MM.1S (cell line): ENCODE measurements around the gene CFAP251.
"Not testable (repeated sequence)": the region's sequence is repeated elsewhere in the genome, so short reads cannot be mapped to it uniquely, and the experiment has no call there.

Experiments used
- DNase-seq: peaks from one replicate; pipeline ENCODE4 v3.0.0-alpha.2; 2015
- H2AFZ ChIP-seq: fragments of 300-600 bp; sonication (generic); 2 replicates; pipeline ENCODE4 v1.6.0; 2016; ENCODE audit warnings: antibody characterized with exemption, low read length
- H3F3A ChIP-seq: fragments of 300-600 bp; sonication (generic); 2 replicates; pipeline ENCODE4 v1.6.1; 2016; ENCODE audit warnings: mild to moderate bottlenecking, antibody characterized with exemption, low read length, moderate library complexity, mixed read lengths; ENCODE audit not compliant: insufficient read depth
- H3K27ac ChIP-seq: fragments of 300-600 bp; sonication (generic); 2 replicates; pipeline ENCODE4 v1.5.1; 2016; ENCODE audit warnings: mild to moderate bottlenecking, low read length
- H3K27me3 ChIP-seq: fragments of 300-600 bp; sonication (generic); replicated peaks from 2 replicates; pipeline ENCODE4 v1.6.0; 2016; ENCODE audit warnings: low read length; ENCODE audit not compliant: insufficient read depth
- H3K36me3 ChIP-seq: fragments of 300-600 bp; sonication (generic); replicated peaks from 2 replicates; pipeline ENCODE4 v1.6.1; 2016; ENCODE audit warnings: mild to moderate bottlenecking, low read length, mixed read lengths; ENCODE audit not compliant: insufficient read depth
- H3K4me1 ChIP-seq: fragments of 300-600 bp; sonication (generic); 2 replicates; pipeline ENCODE4 v1.6.1; 2016; ENCODE audit warnings: low read length, mixed read lengths
- H3K4me2 ChIP-seq: fragments of 300-600 bp; sonication (generic); 2 replicates; pipeline ENCODE4 v1.6.0; 2016; ENCODE audit warnings: low read depth, low read length
- H3K4me3 ChIP-seq: fragments of 300-600 bp; sonication (generic); 2 replicates; pipeline ENCODE4 v1.5.1; 2016; ENCODE audit warnings: low read length, mixed read lengths
- H3K79me2 ChIP-seq: fragments of 300-600 bp; sonication (generic); 2 replicates; pipeline ENCODE4 v1.6.1; 2016; ENCODE audit warnings: mixed run types, low read length, mixed read lengths
- H3K9ac ChIP-seq: fragments of 300-600 bp; sonication (generic); 2 replicates; pipeline ENCODE4 v1.6.1; 2016; ENCODE audit warnings: low read length, mixed read lengths
- H3K9me2 ChIP-seq: fragments of 300-600 bp; sonication (generic); replicated peaks from 2 replicates; pipeline ENCODE4 v1.6.1; 2016; ENCODE audit warnings: mild to moderate bottlenecking, low read length, mixed read lengths; ENCODE audit not compliant: insufficient read depth
- H3K9me3 ChIP-seq: fragments of 300-600 bp; sonication (generic); replicated peaks from 2 replicates; pipeline ENCODE4 v1.6.1; 2016; ENCODE audit warnings: mild to moderate bottlenecking, low read length, mixed read lengths; ENCODE audit not compliant: insufficient read depth
- H4K20me1 ChIP-seq: fragments of 300-600 bp; sonication (generic); 2 replicates; pipeline ENCODE4 v1.6.1; 2016; ENCODE audit warnings: mild to moderate bottlenecking, low read length, moderate library complexity, mixed read lengths; ENCODE audit not compliant: insufficient read depth
- EZH2 ChIP-seq: fragments of 300-600 bp; sonication (generic); optimal IDR thresholded peaks from 2 replicates; pipeline ENCODE3; 2017; ENCODE audit warnings: low read depth, mild to moderate bottlenecking, antibody characterized with exemption, low read length, mixed read lengths
- EZH2phosphoT487 ChIP-seq: fragments of 300-600 bp; sonication (generic); IDR thresholded peaks from 2 replicates; pipeline ENCODE4 v1.6.1; 2018; ENCODE audit warnings: antibody characterized with exemption, low read length
- TF ChIP-seq, protein P1 (sequence below): fragments of 300-600 bp; sonication (generic); IDR thresholded peaks from 2 replicates; pipeline ENCODE4 v1.5.1; 2016; ENCODE audit warnings: antibody characterized with exemption, low read length, mixed read lengths

CFAP251 gene

DNA sequence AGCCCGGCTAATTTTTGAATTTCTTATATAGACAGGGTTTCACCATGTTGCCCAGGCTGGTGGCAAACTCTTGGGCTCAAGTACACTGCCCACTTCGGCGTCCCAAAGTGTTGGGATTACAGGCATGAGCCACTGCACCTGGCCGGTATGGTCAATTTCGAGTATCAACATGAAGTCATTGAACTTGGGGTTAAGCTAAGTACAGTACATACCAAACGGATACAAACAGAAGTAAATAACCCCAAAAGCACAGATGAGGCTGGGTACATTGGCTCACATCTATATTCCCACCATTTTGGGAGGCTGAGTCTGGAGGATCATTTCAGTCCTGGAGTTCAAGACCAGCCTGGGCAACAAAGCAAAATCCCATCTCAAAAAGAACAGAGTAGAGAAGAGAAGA lies 42.8 kb upstream of the CFAP251 start:
- no peak for DNase-seq
- H3K9me2 ChIP-seq, result no peaks in the 10 kb centered on the region
- no peak overlapping the region for H2AFZ ChIP-seq
- no peak overlapping the region for H3K9ac ChIP-seq
- no peaks in the 10 kb centered on the region for H3K36me3 ChIP-seq
- H3K4me1 ChIP-seq, result no peaks in the 10 kb centered on the region
- TF ChIP-seq EZH2, result no peak
- H4K20me1 ChIP-seq, result no peaks in the 10 kb centered on the region
- no peak overlapping the region for H3K27ac ChIP-seq
- no peak overlapping the region for H3K4me3 ChIP-seq
- no peaks in the 10 kb centered on the region for H3K27me3 ChIP-seq
- no peaks in the 10 kb centered on the region for H3F3A ChIP-seq
- no peak overlapping the region for H3K4me2 ChIP-seq
- H3K79me2 ChIP-seq, result no peaks in the 10 kb centered on the region
- H3K9me3 ChIP-seq, result no peaks in the 10 kb centered on the region

DNA sequence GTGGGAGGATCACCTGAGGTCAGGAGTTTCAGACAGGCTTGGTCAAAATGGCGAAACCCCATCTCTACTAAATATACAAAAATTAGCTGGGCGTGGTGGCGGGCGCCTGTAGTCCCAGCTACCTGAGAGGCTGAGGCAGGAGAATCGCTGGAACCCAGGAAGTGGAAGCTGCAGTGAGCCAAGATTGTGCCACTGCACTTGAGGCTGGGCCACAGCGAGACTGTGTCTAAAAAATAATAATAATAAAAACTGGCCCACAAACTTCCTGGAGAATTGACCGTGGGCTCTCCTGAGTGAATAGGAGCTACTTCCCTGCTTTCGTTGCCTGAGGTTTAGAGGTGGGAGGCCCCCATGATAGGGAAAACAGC lies 42.3 kb upstream of the CFAP251 start:
- not testable (repeated sequence) for H3K27ac ChIP-seq, H3K9me2 ChIP-seq, H3K4me1 ChIP-seq, H4K20me1 ChIP-seq, H3F3A ChIP-seq, DNase-seq, H3K9ac ChIP-seq, H3K4me2 ChIP-seq, H3K9me3 ChIP-seq, H3K27me3 ChIP-seq, H3K36me3 ChIP-seq, H2AFZ ChIP-seq, H3K4me3 ChIP-seq, H3K79me2 ChIP-seq

DNA sequence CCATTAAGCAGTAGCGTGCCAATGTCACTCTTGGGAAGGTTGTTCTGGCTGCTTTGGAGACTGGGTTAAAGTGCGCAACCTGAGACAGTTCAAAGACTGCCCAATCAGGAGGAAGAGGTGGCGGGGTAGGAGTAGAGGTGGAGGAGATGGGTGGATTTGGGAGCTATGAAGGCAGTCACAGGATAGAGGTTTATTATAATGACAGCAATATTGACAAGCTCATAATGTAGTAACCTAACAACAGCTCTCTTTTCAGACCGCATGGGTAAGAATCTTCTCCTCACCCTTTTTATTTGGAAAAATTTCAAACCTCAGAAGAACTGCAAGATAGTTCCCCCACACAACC lies 35.1 kb upstream of the CFAP251 start:
- Histone ChIP-seq H4K20me1 (no peaks in the 10 kb centered on the region), H3K4me3 (no peak overlapping the region), H3K9ac (no peak overlapping the region), H2AFZ (no peak overlapping the region), H3K36me3 (no peaks in the 10 kb centered on the region), H3K4me2 (no peak overlapping the region), H3K9me3 (no peaks in the 10 kb centered on the region), H3K27me3 (no peaks in the 10 kb centered on the region), H3K79me2 (no peaks in the 10 kb centered on the region), H3K4me1 (no peaks in the 10 kb centered on the region), H3K9me2 (no peaks in the 10 kb centered on the region), H3K27ac (no peak overlapping the region), H3F3A (no peaks in the 10 kb centered on the region)
- TF ChIP-seq EZH2 (no peak), EZH2phosphoT487 (no peak)
- TF ChIP-seq, protein P1, sequence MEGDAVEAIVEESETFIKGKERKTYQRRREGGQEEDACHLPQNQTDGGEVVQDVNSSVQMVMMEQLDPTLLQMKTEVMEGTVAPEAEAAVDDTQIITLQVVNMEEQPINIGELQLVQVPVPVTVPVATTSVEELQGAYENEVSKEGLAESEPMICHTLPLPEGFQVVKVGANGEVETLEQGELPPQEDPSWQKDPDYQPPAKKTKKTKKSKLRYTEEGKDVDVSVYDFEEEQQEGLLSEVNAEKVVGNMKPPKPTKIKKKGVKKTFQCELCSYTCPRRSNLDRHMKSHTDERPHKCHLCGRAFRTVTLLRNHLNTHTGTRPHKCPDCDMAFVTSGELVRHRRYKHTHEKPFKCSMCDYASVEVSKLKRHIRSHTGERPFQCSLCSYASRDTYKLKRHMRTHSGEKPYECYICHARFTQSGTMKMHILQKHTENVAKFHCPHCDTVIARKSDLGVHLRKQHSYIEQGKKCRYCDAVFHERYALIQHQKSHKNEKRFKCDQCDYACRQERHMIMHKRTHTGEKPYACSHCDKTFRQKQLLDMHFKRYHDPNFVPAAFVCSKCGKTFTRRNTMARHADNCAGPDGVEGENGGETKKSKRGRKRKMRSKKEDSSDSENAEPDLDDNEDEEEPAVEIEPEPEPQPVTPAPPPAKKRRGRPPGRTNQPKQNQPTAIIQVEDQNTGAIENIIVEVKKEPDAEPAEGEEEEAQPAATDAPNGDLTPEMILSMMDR, result no peak
- DNase-seq, result no peak

DNA sequence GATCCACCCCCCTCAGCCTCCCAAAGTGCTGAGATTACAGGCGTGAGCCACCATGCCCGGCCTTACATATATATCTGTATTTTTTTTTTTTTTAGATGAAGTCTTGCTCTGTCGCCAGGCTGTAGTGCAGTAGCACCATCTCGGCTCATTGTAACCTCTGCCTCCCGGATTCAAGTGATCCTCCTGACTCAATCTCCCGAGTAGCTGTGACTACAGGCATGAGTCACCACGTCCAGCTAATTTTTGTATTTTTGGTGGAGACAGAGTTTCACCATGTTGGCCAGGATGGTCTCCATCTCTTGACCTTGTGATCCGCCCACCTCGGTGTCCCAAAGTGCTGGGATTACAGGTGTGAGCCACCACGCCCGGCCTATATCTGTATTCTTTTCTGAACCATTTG lies 33.3 kb upstream of the CFAP251 start:
- H3K9ac ChIP-seq, H3K27me3 ChIP-seq, H3K9me3 ChIP-seq, H3K9me2 ChIP-seq, H3K4me1 ChIP-seq, DNase-seq, H4K20me1 ChIP-seq, H3F3A ChIP-seq, H3K4me2 ChIP-seq, H2AFZ ChIP-seq, H3K4me3 ChIP-seq, H3K36me3 ChIP-seq, H3K27ac ChIP-seq: not testable (repeated sequence)
- H3K79me2 ChIP-seq, result peaks cover 12% of the 10 kb centered on the region

DNA sequence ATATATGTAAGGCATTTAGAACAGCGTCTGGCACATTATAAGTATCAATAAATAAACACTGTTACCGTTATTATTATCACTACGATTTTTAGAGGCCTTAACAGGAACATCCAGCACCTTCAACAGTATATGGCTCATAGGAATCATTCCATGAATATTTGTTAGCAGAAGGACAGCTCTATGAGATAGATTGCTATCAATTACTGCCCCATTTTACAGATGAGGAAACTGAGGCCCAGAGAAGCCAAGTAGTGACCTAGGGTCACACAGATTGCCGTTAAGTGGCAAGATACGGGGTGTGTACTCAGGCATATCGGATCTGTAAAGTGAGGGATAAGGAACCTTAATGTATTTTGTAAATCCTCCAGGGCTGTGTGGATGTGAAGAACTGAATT lies 30.3 kb upstream of the CFAP251 start:
- Histone ChIP-seq H3K4me1 (0 out of 2 replicates have a peak, but pooled peaks cover 7% of the 10 kb centered on the region), H3K27ac (no peak overlapping the region), H3K9me3 (no peaks in the 10 kb centered on the region), H3K79me2 (peaks cover 27% of the 10 kb centered on the region), H3K4me2 (peak overlapping the region; percentile 82), H3K27me3 (no peaks in the 10 kb centered on the region), H3K4me3 (peak overlapping the region; percentile 85), H3K9ac (peak overlapping the region; percentile 20; the same call in 1 of the 2 replicates), H3K9me2 (no peaks in the 10 kb centered on the region), H3K36me3 (no peaks in the 10 kb centered on the region), H3F3A (peaks cover 8% of the 10 kb centered on the region; the same call in 1 of the 2 replicates), H4K20me1 (no peaks in the 10 kb centered on the region), H2AFZ (peak overlapping the region; percentile 88)
- no peak for DNase-seq
- TF ChIP-seq, protein P1, result no peak
- TF ChIP-seq EZH2 (no peak), EZH2phosphoT487 (no peak)
